Cardiac fibroblast (primary cell): Measurements from ENCODE around the gene NEURL3.

Experiments used
- DNase-seq, 2 donors: peaks; one replicate each; pipeline versions ENCODE4 v3.0.0 to v3.0.0-alpha.2; 2010; ENCODE audit warnings: low read depth in 2 of 2
- H3K4me3 ChIP-seq, 2 donors: replicated peaks in 1 of 2; 1 replicate in 1 of 2; 2 replicates in 1 of 2; pipeline ENCODE4 v1.5.1; 2011; ENCODE audit warnings: low read depth in 2 of 2, low read length in 2 of 2, mild to moderate bottlenecking in 2 of 2, moderate library complexity in 1 of 2
- CTCF ChIP-seq: IDR thresholded peaks from one replicate; pipeline ENCODE4 v1.5.1; 2011; ENCODE audit warnings: low read depth, mild to moderate bottlenecking, low read length, inconsistent platforms

NEURL3 gene

GRCh38 chr2:96503637-96504243 is 1.4 kb downstream of the NEURL3 start:
- no peak for TF ChIP-seq CTCF
- H3K4me3 ChIP-seq, result no peak overlapping the region
- no peak for DNase-seq

GRCh38 chr2:96502891-96503636 is 2.1 kb downstream of the NEURL3 start:
- H3K4me3 ChIP-seq, result no peak overlapping the region
- TF ChIP-seq CTCF, result no peak
- no peak for DNase-seq

GRCh38 chr2:96501886-96502810 is 3.0 kb downstream of the NEURL3 start:
- H3K4me3 ChIP-seq, result no peak overlapping the region
- no peak for TF ChIP-seq CTCF
- no peak for DNase-seq

GRCh38 chr2:96501471-96501874 is 3.7 kb downstream of the NEURL3 start:
- no peak for DNase-seq
- TF ChIP-seq CTCF, result no peak
- no peak overlapping the region for H3K4me3 ChIP-seq

- no peak overlapping the region for H3K4me3 ChIP-seq
- TF ChIP-seq CTCF, result no peak
- no peak for DNase-seq
Measured at GRCh38 chr2:96500385-96501066, 4.6 kb downstream of the NEURL3 start.
